Keratinocyte (primary cell): Measurements from ENCODE around the gene HOXA7.
A peak's percentile ranks its signal among the peaks of the same experiment; 100 is the strongest.

Experiments used
- CTCF ChIP-seq, 3 experiments: IDR thresholded peaks in 1 of 3; conservative IDR thresholded peaks in 1 of 3; optimal IDR thresholded peaks in 1 of 3; 2 replicates in 2 of 3; 3 replicates in 1 of 3; pipeline versions ENCODE3 to v1.5.1; 2011; ENCODE audit warnings: low read length in 3 of 3, mild to moderate bottlenecking in 3 of 3, moderate library complexity in 2 of 3, control low read depth in 1 of 3, inconsistent platforms in 1 of 3; ENCODE audit not compliant: insufficient read depth in 2 of 3; ENCODE audit errors: extremely low read depth in 1 of 3
- EZH2 ChIP-seq: IDR thresholded peaks from one replicate; pipeline ENCODE4 v1.6.1; 2012; ENCODE audit warnings: inconsistent platforms, mild to moderate bottlenecking, low read length, moderate library complexity

- TF ChIP-seq CTCF (optimal IDR thresholded peaks at IDR 0.05 in 1 of 3, IDR thresholded peaks at IDR 0.05 in 1 of 3, conservative IDR thresholded peaks at IDR 0.05 in 1 of 3; ENCODE audit: extremely low read depth in 1 of 3, insufficient read depth in 2 of 3, low read length in 3 of 3) (peak; percentile 80 to 92 (median 80)), EZH2 (no peak)
Measured at GRCh38 chr7:27179503-27180430, 23.3 kb upstream of the HOXA7 start.
